Transverse colon (tissue), 4 donors: ENCODE results near the gene DMC1.

Experiments
- CTCF ChIP-seq, 5 experiments: fragments of 200-600 bp in 3 of 5; fragments of 450-650 bp in 2 of 5; sonication (generic) in 3 of 5; IDR thresholded peaks; 1 replicate in 2 of 5; 2 replicates in 3 of 5; pipeline ENCODE4 v1.5.1; 2016 to 2017; ENCODE audit warnings: antibody characterized with exemption in 5 of 5, inconsistent platforms in 3 of 5, mild to moderate bottlenecking in 2 of 5, moderate library complexity in 1 of 5
- EP300 ChIP-seq: sonication (generic); formaldehyde crosslinking; IDR thresholded peaks from one replicate; pipeline ENCODE4 v1.6.1; 2017; ENCODE audit warnings: antibody characterized with exemption, low read depth
- POLR2A ChIP-seq: fragments of 450-650 bp; IDR thresholded peaks from one replicate; pipeline ENCODE4 v1.6.1; 2016; ENCODE audit warnings: antibody characterized with exemption, mild to moderate bottlenecking, moderate library complexity
- POLR2AphosphoS5 ChIP-seq, 3 donors: sonication (generic); formaldehyde crosslinking; IDR thresholded peaks; one replicate each; pipeline ENCODE4 v1.6.1; 2016; ENCODE audit warnings: antibody characterized with exemption in 3 of 3

GRCh38 chr22:38497869-38498268 lies 72.1 kb downstream of the DMC1 start:
- TF ChIP-seq POLR2AphosphoS5 (IDR thresholded peaks at IDR 0.05) = no peak
- no peak for TF ChIP-seq CTCF (IDR thresholded peaks at IDR 0.05)
- no peak for TF ChIP-seq POLR2A
- no peak for TF ChIP-seq EP300
